Mucosa of rectum (tissue), 2 donors: ENCODE measurements around the gene HKDC1.

Experiments used
- H3K27ac ChIP-seq, 2 donors: one replicate each; pipeline ENCODE4 v1.7.0; 2013; ENCODE audit warnings: inconsistent platforms in 2 of 2, low read depth in 2 of 2, low read length in 2 of 2
- H3K27me3 ChIP-seq, 2 donors: one replicate each; pipeline ENCODE4 v1.7.0; 2013; ENCODE audit warnings: low read length in 2 of 2; ENCODE audit not compliant: control insufficient read depth in 2 of 2, insufficient read depth in 2 of 2
- H3K36me3 ChIP-seq, 2 donors: one replicate each; pipeline ENCODE4 v1.7.0; 2013; ENCODE audit warnings: low read length in 2 of 2; ENCODE audit not compliant: control insufficient read depth in 2 of 2, insufficient read depth in 2 of 2
- H3K4me1 ChIP-seq, 2 donors: one replicate each; pipeline ENCODE4 v1.7.0; 2013; ENCODE audit warnings: low read length in 2 of 2, mild to moderate bottlenecking in 1 of 2; ENCODE audit not compliant: control insufficient read depth in 2 of 2, insufficient read depth in 2 of 2
- H3K4me3 ChIP-seq, 2 donors: one replicate each; pipeline ENCODE4 v1.7.0; 2013; ENCODE audit warnings: low read length in 2 of 2
- H3K9ac ChIP-seq, 2 donors: one replicate each; pipeline ENCODE4 v1.7.0; 2013; ENCODE audit warnings: low read length in 2 of 2, low read depth in 1 of 2, mild to moderate bottlenecking in 1 of 2
- H3K9me3 ChIP-seq, 2 donors: one replicate each; pipeline ENCODE4 v1.7.0; 2013; ENCODE audit warnings: low read length in 2 of 2; ENCODE audit not compliant: control insufficient read depth in 2 of 2
- donor health status: healthy.
- donor health status: Normal muscosa, but diverticular disease.

Gene HKDC1

DNA sequence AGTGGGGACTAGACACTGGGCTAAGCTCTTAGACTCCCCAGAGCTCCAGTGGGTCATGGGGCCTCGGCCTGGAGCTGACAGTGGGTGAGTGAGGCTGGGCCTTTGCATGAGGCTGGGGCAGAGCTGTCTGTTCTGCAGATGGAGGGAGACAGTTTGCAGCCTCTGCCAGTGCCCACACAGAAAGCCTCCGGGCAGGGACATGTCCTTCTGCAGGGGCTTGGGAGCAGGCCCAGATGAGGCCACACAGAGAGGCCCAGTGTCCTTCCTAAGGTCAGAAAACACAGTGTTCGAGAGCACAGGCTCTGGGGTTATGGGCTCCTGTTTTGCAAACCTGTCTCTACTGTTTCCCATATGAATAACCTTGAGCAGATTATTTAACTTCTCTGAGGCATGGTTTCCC lies 33.0 kb downstream of the HKDC1 start:
- H3K9ac ChIP-seq: no peak overlapping the region

DNA sequence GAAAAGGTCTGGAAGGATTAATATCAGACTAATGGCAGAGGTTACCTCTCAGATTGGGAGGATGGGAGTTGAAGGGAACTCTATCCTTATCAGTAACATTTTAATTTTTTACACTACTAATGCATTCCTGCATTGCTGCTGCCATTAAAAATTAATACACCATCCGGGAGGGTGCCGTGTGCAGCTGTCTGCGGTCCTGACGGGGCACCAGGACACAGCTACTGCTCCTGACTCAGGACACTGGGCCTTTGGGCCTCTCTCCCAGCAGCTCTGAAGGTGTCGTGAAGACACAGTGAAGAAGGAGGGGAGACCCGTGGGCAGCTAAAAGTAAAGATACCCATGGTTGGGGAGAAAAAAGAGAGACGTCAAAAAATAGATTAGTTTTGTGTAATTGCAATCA lies 34.7 kb downstream of the HKDC1 start:
- no peak overlapping the region for H3K27ac ChIP-seq
- no peaks in the 10 kb centered on the region for H3K36me3 ChIP-seq
- H3K9me3 ChIP-seq: no peaks in the 10 kb centered on the region
- H3K4me1 ChIP-seq: no peaks in the 10 kb centered on the region
- H3K4me3 ChIP-seq: no peak overlapping the region
- no peak overlapping the region for H3K9ac ChIP-seq
- H3K27me3 ChIP-seq: no peaks in the 10 kb centered on the region

More for the DNA sequence above, 33.0 kb downstream of the HKDC1 start:
- H3K4me1 ChIP-seq: no peaks in the 10 kb centered on the region
- H3K27me3 ChIP-seq: no peaks in the 10 kb centered on the region
- H3K27ac ChIP-seq: no peak overlapping the region
- no peaks in the 10 kb centered on the region for H3K36me3 ChIP-seq
- no peak overlapping the region for H3K4me3 ChIP-seq
- H3K9me3 ChIP-seq: no peaks in the 10 kb centered on the region

DNA sequence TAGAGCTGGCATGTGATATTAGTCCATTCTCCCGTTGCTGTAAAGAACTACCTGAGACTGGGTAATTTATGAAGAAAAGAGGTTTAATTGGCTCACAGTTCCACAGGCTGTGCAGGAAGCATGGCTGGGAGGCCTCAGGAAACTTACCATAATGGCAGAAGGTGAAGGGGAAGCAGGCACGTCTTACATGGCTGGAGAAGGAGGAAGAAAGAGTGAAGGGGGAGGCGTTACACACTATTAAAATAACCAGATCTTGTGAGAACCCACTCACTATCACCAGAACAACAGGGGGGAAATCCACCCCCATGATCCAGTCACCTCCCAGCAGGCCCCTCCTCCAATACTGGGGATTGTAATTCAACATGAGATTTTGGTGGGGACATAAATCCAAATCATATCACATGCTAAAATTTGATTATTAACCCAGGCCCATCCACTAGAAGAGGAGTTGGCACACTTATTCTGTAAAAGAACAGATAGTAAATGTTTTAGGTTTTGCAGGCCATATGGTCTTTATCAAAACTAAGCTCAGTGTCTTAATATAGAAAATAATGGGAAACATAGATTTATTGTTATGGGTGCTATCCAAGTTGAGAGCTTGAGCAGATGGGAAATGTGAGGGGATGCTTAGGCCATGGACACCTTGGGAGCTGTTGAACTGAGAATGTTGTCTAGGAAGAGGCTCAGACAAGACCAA lies 39.6 kb downstream of the HKDC1 start:
- Histone ChIP-seq H3K27me3 (no peaks in the 10 kb centered on the region), H3K4me1 (no peaks in the 10 kb centered on the region), H3K27ac (no peak overlapping the region), H3K9ac (no peak overlapping the region), H3K9me3 (no peaks in the 10 kb centered on the region), H3K4me3 (no peak overlapping the region), H3K36me3 (no peaks in the 10 kb centered on the region)

DNA sequence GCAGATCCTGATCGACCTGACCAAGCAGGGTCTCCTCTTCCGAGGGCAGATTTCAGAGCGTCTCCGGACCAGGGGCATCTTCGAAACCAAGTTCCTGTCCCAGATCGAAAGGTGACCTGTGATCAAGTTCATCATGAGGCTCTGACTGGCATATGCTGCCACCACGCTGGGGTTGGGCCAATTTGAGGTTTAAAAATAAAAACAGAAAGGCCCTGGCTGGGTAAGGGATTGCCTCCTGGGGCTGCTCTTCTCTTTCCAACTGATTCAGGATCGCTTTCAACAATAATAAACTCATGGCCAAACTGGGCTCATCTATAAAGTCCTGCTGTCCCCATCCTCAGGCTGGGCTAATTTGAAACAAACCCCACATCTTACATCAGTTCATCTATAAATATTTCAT lies 41.1 kb downstream of the HKDC1 start:
- no peaks in the 10 kb centered on the region for H3K36me3 ChIP-seq
- H3K9ac ChIP-seq: no peak overlapping the region
- H3K9me3 ChIP-seq: no peaks in the 10 kb centered on the region
- H3K4me3 ChIP-seq: no peak overlapping the region
- H3K27me3 ChIP-seq: no peaks in the 10 kb centered on the region
- no peak overlapping the region for H3K27ac ChIP-seq
- no peaks in the 10 kb centered on the region for H3K4me1 ChIP-seq

DNA sequence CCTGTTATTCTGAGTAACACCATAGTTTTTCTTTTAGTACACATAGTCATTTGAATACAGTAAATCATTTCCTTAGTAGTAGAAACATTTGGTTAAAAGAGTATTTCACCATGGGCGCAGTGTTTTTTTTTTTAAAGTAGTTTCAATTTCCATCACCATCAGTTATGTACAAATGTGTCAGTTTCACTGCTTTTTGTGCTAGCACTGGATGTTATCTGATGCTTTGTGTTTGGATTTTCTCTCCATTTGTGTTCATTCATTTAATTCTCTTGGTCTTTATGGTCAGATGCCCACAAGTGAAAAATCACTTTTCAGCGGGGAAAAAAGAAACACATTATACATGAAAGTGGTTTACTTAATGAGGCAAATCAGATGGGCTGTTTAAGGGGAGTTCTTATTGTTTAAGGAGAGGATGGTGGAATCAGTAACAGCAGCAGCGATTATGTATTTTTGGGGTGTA lies 42.2 kb downstream of the HKDC1 start:
- Histone ChIP-seq H3K9ac (no peak overlapping the region), H3K36me3 (no peaks in the 10 kb centered on the region), H3K9me3 (no peaks in the 10 kb centered on the region), H3K4me1 (no peaks in the 10 kb centered on the region), H3K4me3 (no peak overlapping the region), H3K27ac (no peak overlapping the region), H3K27me3 (no peaks in the 10 kb centered on the region)

DNA sequence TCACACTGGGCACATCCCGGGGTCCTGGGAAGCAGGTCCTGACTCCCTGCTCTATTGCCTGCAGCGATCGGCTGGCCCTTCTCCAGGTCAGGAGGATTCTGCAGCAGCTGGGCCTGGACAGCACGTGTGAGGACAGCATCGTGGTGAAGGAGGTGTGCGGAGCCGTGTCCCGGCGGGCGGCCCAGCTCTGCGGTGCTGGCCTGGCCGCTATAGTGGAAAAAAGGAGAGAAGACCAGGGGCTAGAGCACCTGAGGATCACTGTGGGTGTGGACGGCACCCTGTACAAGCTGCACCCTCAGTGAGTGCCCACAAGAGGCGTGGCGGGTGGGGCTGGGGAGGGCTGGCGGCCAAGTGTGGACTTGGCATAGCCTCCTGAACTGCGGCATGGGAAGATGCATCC lies 45.4 kb downstream of the HKDC1 start:
- Histone ChIP-seq H3K4me1 (no peaks in the 10 kb centered on the region), H3K27ac (no peak overlapping the region), H3K4me3 (no peak overlapping the region)

DNA sequence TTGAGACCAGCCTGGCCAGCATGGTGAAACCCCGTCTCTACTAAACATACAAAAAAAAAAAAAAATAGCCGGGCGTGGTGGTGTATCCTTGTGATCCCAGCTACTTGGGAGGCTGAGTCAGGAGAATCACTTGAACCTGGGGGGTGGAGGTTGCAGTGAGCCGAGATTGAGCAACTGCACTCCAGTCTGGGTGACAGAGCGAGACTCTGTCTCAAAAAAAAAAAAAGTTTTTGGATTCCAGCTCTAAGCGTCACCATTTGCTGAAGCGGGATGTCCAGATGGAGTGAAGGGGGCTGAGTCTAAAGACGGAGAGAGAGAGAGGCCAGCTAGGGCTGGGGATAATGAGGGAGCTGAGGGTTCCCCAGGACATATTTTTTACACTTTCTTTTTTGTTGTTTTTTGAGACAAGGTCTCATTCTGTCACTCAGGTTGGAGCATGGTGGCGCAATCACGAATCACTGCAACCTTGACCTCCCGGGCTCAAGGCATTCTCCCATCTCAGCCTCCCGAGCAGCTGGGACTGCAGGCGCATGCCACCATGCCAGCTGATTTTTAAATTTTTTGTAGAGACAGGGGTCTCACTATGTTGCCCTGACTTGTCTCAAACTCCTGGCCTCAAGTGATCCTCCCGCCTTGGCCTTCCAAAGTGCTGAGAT lies 48.8 kb downstream of the HKDC1 start:
- H3K4me3 ChIP-seq: no peak overlapping the region
- H3K27me3 ChIP-seq: no peaks in the 10 kb centered on the region
- H3K27ac ChIP-seq: no peak overlapping the region
- H3K36me3 ChIP-seq: no peaks in the 10 kb centered on the region
- H3K9ac ChIP-seq: no peak overlapping the region
- no peaks in the 10 kb centered on the region for H3K9me3 ChIP-seq
- H3K4me1 ChIP-seq: no peaks in the 10 kb centered on the region

More for the DNA sequence above, 45.4 kb downstream of the HKDC1 start:
- Histone ChIP-seq H3K9ac (no peak overlapping the region), H3K9me3 (no peaks in the 10 kb centered on the region), H3K36me3 (no peaks in the 10 kb centered on the region), H3K27me3 (no peaks in the 10 kb centered on the region)

DNA sequence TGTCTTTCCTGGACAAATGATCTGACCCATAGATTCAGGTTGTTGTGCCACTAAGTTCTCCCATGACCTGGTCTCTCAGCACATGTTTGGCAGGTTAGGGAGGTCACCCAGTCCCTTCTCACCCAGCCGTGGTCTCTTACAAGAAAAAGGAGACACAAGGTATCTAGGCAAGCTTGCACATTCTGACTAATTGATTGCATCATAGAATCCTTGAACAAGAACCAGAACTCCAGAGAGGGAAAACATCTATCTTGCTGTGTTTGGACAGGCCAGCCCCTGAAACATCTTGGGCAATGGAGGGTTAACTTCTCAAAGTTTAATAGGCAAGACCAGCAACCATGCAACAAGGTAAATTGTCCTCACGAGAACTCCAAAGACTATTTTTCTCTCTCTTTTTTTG lies 49.6 kb downstream of the HKDC1 start:
- Histone ChIP-seq H3K4me3 (no peak overlapping the region), H3K4me1 (no peaks in the 10 kb centered on the region), H3K36me3 (no peaks in the 10 kb centered on the region), H3K9ac (no peak overlapping the region), H3K9me3 (no peaks in the 10 kb centered on the region), H3K27me3 (no peaks in the 10 kb centered on the region), H3K27ac (no peak overlapping the region)

DNA sequence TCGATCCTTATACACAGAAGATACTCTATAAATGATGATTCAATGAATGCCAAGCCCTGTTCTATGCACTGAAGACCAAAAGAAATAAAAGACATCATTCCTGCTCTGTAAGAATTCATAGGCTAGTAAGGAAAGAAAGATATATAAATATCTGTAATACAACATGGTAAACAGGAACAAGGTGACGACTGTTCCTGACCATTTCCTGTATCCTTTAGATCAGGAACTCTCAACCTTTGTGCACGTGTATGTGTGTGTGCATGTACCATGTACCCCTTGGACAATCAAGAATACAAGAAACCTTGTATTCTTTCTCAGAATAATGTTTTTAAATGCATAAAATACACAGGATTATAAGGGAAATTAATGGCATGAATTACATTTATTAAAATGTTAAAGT lies 50.9 kb downstream of the HKDC1 start:
- no peaks in the 10 kb centered on the region for H3K4me1 ChIP-seq
- H3K4me3 ChIP-seq: no peak overlapping the region
- no peaks in the 10 kb centered on the region for H3K27me3 ChIP-seq
- H3K27ac ChIP-seq: no peak overlapping the region
- no peaks in the 10 kb centered on the region for H3K36me3 ChIP-seq
- no peak overlapping the region for H3K9ac ChIP-seq
- H3K9me3 ChIP-seq: no peaks in the 10 kb centered on the region

DNA sequence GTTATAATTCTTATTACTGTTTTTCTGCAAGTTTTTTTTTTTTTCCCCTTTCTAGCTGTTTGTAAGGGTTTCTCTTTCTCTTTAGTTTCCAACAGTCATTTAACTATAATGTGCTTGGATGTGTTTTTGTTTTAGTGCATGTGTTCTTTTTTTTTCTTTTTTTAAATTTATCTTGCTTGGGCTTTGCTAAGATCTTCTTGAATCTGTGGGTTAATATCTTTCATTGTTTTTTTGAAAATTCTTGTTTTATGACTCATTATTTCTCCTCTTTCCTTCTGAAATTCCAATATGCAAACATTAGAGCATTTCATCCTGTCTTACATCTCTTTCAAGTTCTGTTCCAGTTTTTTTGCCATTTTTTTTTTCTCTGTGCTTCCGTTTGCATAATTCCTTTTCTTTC lies 52.5 kb downstream of the HKDC1 start:
- Histone ChIP-seq H3K9me3 (no peaks in the 10 kb centered on the region), H3K4me3 (no peak overlapping the region), H3K27ac (no peak overlapping the region), H3K36me3 (no peaks in the 10 kb centered on the region), H3K4me1 (no peaks in the 10 kb centered on the region), H3K9ac (no peak overlapping the region), H3K27me3 (no peaks in the 10 kb centered on the region)
